Muscle layer of colon (tissue), 2 donors: ENCODE measurements around the gene PI16.

Experiments
- H3K27ac ChIP-seq: one replicate; pipeline ENCODE4 v1.7.0; 2013; ENCODE audit warnings: low read depth, mild to moderate bottlenecking, low read length, moderate library complexity
- H3K27me3 ChIP-seq, 2 donors: one replicate each; pipeline ENCODE4 v1.7.0; 2013; ENCODE audit warnings: low read length in 2 of 2, mild to moderate bottlenecking in 2 of 2; ENCODE audit not compliant: insufficient read depth in 2 of 2, control insufficient read depth in 1 of 2
- H3K36me3 ChIP-seq: one replicate; pipeline ENCODE4 v1.7.0; 2013; ENCODE audit warnings: mild to moderate bottlenecking, low read length; ENCODE audit not compliant: insufficient read depth
- H3K4me1 ChIP-seq: one replicate; pipeline ENCODE4 v1.7.0; 2013; ENCODE audit warnings: mild to moderate bottlenecking, low read length; ENCODE audit not compliant: insufficient read depth
- H3K4me3 ChIP-seq, 2 donors: one replicate each; pipeline ENCODE4 v1.7.0; 2013; ENCODE audit warnings: low read length in 2 of 2, low read depth in 1 of 2, mild to moderate bottlenecking in 1 of 2, moderate library complexity in 1 of 2
- H3K9ac ChIP-seq: one replicate; pipeline ENCODE4 v1.7.0; 2013; ENCODE audit warnings: low read length
- H3K9me3 ChIP-seq: one replicate; pipeline ENCODE4 v1.7.0; 2013; ENCODE audit warnings: mild to moderate bottlenecking, low read length
- donor health status: abdominal sarcoma.
- donor health status: Adenocarcinoma of cecum.

Gene PI16

GRCh38 chr6:36978421-36979346 lies 24.1 kb downstream of the PI16 start:
- Histone ChIP-seq H3K36me3 (peaks cover 56% of the 10 kb centered on the region), H3K9ac (no peak overlapping the region), H3K27me3 (no peaks in the 10 kb centered on the region), H3K9me3 (no peaks in the 10 kb centered on the region), H3K4me3 (no peak overlapping the region), H3K4me1 (peaks cover 42% of the 10 kb centered on the region), H3K27ac (no peak overlapping the region)

DNA sequence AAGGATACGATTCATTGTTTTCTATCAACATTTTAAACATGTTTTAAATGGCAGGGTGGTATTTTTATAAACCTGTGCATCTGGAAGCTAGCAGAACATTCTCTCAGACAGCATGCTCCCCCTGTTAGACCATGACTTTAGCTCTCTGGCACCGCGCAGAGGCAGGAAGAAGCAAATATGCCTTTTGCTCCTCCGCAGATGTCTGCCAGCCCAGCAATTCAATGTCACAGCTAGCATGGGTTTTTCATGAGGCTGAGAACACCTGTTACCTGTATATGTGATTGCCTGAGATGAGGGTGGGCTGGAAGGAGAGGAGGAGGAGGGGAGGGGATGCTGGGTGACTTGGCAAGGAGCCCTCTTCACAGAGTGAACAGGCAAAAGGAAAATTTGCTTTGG lies 24.8 kb downstream of the PI16 start:
- Histone ChIP-seq H3K9ac (no peak overlapping the region), H3K27me3 (no peaks in the 10 kb centered on the region), H3K27ac (no peak overlapping the region), H3K9me3 (no peaks in the 10 kb centered on the region), H3K4me3 (no peak overlapping the region), H3K36me3 (peaks cover 49% of the 10 kb centered on the region), H3K4me1 (peaks cover 48% of the 10 kb centered on the region)

GRCh38 chr6:36980129-36980528 lies 25.6 kb downstream of the PI16 start:
- Histone ChIP-seq H3K9ac (no peak overlapping the region), H3K36me3 (peaks cover 41% of the 10 kb centered on the region), H3K27me3 (no peaks in the 10 kb centered on the region), H3K27ac (no peak overlapping the region), H3K4me1 (peaks cover 56% of the 10 kb centered on the region), H3K4me3 (no peak overlapping the region), H3K9me3 (no peaks in the 10 kb centered on the region)

DNA sequence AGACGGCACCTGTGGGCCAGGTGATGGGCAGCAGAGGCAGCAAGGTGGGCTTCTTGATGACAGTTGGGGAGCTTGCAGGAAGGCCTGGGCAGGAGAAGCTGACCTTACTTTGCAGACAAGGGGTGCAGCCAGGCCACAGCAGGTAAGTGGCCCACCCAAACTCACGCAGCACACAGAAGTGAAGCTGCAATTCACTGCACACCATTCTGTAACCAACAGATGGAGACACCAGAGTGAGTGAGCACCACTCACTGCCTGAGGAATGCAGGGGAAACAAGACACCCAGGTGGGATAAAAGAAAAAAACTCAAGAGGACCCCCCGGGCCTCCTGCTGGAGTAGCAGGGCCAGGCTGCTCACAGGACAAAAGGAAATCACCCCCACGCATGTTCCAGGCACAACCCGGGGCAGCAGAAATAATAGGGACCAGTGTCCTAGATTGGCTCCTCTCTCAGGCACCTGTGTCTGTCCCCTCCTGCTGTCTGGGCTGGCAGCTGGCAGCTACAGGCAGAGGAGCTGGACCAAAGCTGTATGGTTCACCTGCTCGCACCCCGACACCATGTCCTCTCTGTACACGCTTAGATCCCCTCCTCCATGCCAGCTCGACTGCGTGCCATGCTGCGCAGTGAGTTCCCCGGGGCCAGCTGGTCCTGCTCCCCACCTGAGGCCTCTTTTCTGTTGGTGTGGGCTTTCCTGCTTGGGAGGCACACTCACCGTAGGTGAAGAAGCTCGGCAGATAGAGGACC lies 26.5 kb downstream of the PI16 start:
- H3K27me3 ChIP-seq, result no peaks in the 10 kb centered on the region
- peaks cover 58% of the 10 kb centered on the region for H3K4me1 ChIP-seq
- no peak overlapping the region for H3K4me3 ChIP-seq
- no peak overlapping the region for H3K9ac ChIP-seq
- no peak overlapping the region for H3K27ac ChIP-seq
- no peaks in the 10 kb centered on the region for H3K9me3 ChIP-seq
- H3K36me3 ChIP-seq, result peaks cover 32% of the 10 kb centered on the region

- no peak overlapping the region for H3K27ac ChIP-seq
- H3K9me3 ChIP-seq, result no peaks in the 10 kb centered on the region
- peak overlapping the region in 1 of 2 donors; percentile 75 for H3K4me3 ChIP-seq
- H3K9ac ChIP-seq, result no peak overlapping the region
- H3K27me3 ChIP-seq, result no peaks in the 10 kb centered on the region
- peaks cover 7% of the 10 kb centered on the region for H3K36me3 ChIP-seq
- peaks cover 73% of the 10 kb centered on the region for H3K4me1 ChIP-seq
Measured at GRCh38 chr6:36983538-36983937, 29.0 kb downstream of the PI16 start.

- Histone ChIP-seq H3K9ac (peak overlapping the region; percentile 82), H3K4me3 (peak overlapping the region; percentile 62 to 75), H3K27me3 (no peaks in the 10 kb centered on the region), H3K36me3 (peaks cover 6% of the 10 kb centered on the region), H3K9me3 (no peaks in the 10 kb centered on the region), H3K27ac (peak overlapping the region; percentile 95), H3K4me1 (peaks cover 62% of the 10 kb centered on the region)
Measured at GRCh38 chr6:36984581-36985416, 30.3 kb downstream of the PI16 start.

DNA sequence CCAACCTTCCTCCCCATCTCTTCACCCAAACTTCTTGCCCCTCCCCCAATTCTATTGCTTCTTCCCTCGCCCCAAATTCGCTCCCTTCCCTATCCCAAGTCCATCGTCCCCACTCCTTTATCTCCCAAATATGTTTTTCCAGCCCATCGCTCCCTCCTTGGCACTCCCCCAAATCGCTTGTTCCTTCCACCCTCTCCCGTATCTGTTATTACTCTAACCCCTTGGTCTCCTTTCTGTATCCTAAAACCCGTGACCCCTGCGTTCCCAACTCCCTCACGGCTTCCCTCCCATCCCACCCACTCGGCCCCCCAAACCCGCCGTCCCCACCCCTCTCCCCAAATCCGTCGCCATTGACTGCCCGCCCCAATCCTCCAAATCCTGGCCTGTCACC lies 30.9 kb downstream of the PI16 start:
- Histone ChIP-seq H3K36me3 (peaks cover 5% of the 10 kb centered on the region), H3K27me3 (no peaks in the 10 kb centered on the region), H3K4me3 (peak overlapping the region; percentile 62 to 75), H3K27ac (peak overlapping the region; percentile 95), H3K9ac (peak overlapping the region; percentile 82), H3K4me1 (peaks cover 56% of the 10 kb centered on the region), H3K9me3 (no peaks in the 10 kb centered on the region)

- Histone ChIP-seq H3K9ac (peak within 1 kb of the TSS; percentile 86), H3K4me3 (peak within 1 kb of the TSS; percentile 62 to 75), H3K9me3 (no peaks in the 10 kb centered on the region), H3K4me1 (peaks cover 52% of the 10 kb centered on the region), H3K27me3 (no peaks in the 10 kb centered on the region), H3K27ac (peak within 1 kb of the TSS; percentile 95), H3K36me3 (no peaks in the 10 kb centered on the region)
Measured at GRCh38 chr6:36985808-36986703, 31.5 kb downstream of the PI16 start, which contains the start of gene MTCH1. MTCH1 (minus strand) TSS chr6:36986196; CDS start chr6:36986173, 23 bp downstream.

- Histone ChIP-seq H3K4me3 (peak overlapping the region; percentile 52 to 75), H3K36me3 (no peaks in the 10 kb centered on the region), H3K9ac (peak overlapping the region; percentile 86), H3K9me3 (no peaks in the 10 kb centered on the region), H3K4me1 (peaks cover 46% of the 10 kb centered on the region), H3K27me3 (no peaks in the 10 kb centered on the region), H3K27ac (peak overlapping the region; percentile 95)
Measured at GRCh38 chr6:36986704-36987047, 32.1 kb downstream of the PI16 start.

DNA sequence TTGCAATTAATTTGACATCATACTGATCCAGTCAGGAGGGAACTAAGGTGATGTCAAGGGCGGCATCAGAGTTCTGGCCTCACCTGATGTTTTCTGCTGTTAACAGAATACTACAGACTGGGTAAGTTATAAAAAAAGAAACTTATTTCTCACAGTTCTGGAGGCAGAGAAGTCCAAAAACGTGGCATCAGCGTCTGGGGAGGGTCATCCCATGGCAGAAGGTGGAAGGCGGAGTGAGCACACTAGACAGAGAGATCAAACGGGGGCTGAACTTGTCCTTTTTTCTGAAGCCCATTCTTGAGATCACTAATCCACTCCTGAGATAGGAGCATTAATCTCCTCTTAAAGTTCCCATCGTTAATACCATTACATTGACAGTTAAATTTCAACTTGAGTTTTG lies 34.7 kb downstream of the PI16 start:
- H3K36me3 ChIP-seq, result no peaks in the 10 kb centered on the region
- H3K9ac ChIP-seq, result no peak overlapping the region
- H3K9me3 ChIP-seq, result no peaks in the 10 kb centered on the region
- no peak overlapping the region for H3K4me3 ChIP-seq
- H3K27ac ChIP-seq, result no peak overlapping the region
- no peaks in the 10 kb centered on the region for H3K27me3 ChIP-seq
- H3K4me1 ChIP-seq, result peaks cover 25% of the 10 kb centered on the region
